Lower lobe of right lung (tissue), 2 donors: ENCODE data around the gene ZFYVE26. TPM values are rescaled to one million over a fixed set of nuclear protein-coding genes. Genes with fewer than 3 reads are reported as not detected.
"Not testable (repeated sequence)": the region's sequence is repeated elsewhere in the genome, so short reads cannot be mapped to it uniquely, and the experiment has no call there.

Experiments
- ATAC-seq, 2 donors: fragments of 200-7000 bp; cut with Tn5 transposase; one replicate each; pipeline ENCODE4 v1.9.1; 2020 to 2022; ENCODE audit warnings: mild to moderate bottlenecking in 2 of 2, moderate library complexity in 2 of 2
- DNase-seq: peaks from one replicate; pipeline ENCODE4 v3.0.0-alpha.2; 2020
- H3K27ac ChIP-seq: fragments of 200-600 bp; one replicate; pipeline ENCODE4 v1.8.0; 2022
- H3K27me3 ChIP-seq: fragments of 200-600 bp; one replicate; pipeline ENCODE4 v1.8.0; 2022; ENCODE audit warnings: low read depth
- H3K36me3 ChIP-seq: fragments of 200-600 bp; one replicate; pipeline ENCODE4 v1.8.0; 2022; ENCODE audit warnings: mild to moderate bottlenecking
- H3K4me1 ChIP-seq: fragments of 200-600 bp; one replicate; pipeline ENCODE4 v1.8.0; 2022
- H3K4me3 ChIP-seq: fragments of 200-600 bp; one replicate; pipeline ENCODE4 v1.8.0; 2022; ENCODE audit warnings: mild to moderate bottlenecking
- H3K9me3 ChIP-seq: fragments of 200-600 bp; one replicate; pipeline ENCODE4 v1.8.0; 2022
- intact Hi-C: fragments of 100-400 bp; cut with DNase I; formaldehyde crosslinking; loops from one replicate; pipeline ENCODE4 v1.11.0; 2022
- total RNA-seq: library from RNA; stranded (reverse); fragmentation: NEBNext Ultra II Directional; extraction: Animal tissue kit (Norgen Biotek cat#: 25700); gene quantifications from one replicate; pipeline ENCODE4 v1.2.1, GENCODE V29; 2021
- TF ChIP-seq, protein P1 (sequence below): fragments of 200-600 bp; IDR thresholded peaks from one replicate; pipeline ENCODE4 v1.8.0; 2022; ENCODE audit warnings: antibody characterized with exemption, mild to moderate bottlenecking
- donor health status: DM: no; HTN: yes; CAD: no; lungs with severe emphysema.

ZFYVE26 gene
- total RNA-seq, 1 donor from 2014 or later, result 56.7 TPM

DNA sequence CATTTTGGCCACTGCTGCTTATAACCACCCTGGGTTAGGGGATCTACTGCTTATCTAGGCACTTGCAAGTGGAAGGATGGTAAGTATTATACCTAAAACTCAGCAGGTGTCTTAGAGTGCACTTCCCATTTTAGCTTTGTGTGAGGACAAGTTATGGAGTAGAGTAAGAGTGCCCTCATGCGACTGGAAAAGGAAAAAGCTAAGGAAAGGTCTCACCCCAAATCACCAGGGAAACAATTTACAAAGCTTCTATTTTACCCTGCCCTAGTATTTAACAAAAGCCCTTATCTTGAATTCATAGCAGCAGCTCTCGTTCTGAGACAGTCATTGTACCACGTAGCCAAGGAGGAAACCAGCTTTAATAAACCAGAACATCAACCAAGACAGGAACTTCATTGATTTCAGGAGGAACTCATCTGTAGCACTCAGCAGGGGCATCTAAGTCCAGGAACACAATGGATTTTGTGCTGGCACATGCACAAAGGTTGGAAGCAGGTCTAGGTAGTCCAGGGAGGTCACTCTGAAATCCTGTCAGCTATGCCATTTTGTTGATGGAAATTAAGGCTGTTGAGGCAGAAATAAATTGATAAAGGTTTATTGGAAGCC is 111.8 kb downstream of the ZFYVE26 start:
- Histone ChIP-seq H3K27ac (no peak overlapping the region), H3K4me1 (no peaks in the 10 kb centered on the region), H3K4me3 (no peak overlapping the region), H3K36me3 (no peaks in the 10 kb centered on the region), H3K27me3 (no peaks in the 10 kb centered on the region), H3K9me3 (peaks cover under 1% of the 10 kb centered on the region)
- TF ChIP-seq, protein P1, sequence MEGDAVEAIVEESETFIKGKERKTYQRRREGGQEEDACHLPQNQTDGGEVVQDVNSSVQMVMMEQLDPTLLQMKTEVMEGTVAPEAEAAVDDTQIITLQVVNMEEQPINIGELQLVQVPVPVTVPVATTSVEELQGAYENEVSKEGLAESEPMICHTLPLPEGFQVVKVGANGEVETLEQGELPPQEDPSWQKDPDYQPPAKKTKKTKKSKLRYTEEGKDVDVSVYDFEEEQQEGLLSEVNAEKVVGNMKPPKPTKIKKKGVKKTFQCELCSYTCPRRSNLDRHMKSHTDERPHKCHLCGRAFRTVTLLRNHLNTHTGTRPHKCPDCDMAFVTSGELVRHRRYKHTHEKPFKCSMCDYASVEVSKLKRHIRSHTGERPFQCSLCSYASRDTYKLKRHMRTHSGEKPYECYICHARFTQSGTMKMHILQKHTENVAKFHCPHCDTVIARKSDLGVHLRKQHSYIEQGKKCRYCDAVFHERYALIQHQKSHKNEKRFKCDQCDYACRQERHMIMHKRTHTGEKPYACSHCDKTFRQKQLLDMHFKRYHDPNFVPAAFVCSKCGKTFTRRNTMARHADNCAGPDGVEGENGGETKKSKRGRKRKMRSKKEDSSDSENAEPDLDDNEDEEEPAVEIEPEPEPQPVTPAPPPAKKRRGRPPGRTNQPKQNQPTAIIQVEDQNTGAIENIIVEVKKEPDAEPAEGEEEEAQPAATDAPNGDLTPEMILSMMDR, result peak; percentile 69
- no peak for DNase-seq
- intact Hi-C loops, result loop anchor here (10.0 kb wide), 1 partner anchor 90 kb away; the partner anchor contains the start of gene ARG2
- peak; percentile 89 to 90 for ATAC-seq

DNA sequence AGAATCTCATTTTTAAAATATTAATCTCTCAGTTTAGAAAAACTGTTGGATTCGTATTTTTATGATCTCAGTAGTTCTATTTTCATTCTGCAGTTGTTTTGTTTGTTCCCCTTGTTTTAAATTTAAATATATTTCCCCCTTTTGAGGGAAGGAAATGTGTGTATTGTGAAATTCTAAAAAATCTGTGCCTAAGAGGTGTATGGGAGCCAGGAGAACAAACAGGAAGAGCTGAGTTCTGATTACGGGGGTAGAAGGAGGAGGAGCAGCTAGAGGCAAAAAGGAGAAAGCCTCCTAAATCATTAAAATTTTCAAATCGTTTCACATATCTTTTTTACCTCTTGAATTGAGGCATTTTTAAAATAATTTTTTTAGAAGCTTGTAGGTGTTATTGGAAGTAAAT is 112.4 kb downstream of the ZFYVE26 start:
- DNase-seq (no peak), ATAC-seq (peak in 1 of 2 donors; percentile 54)
- no peaks in the 10 kb centered on the region for H3K9me3 ChIP-seq
- no peaks in the 10 kb centered on the region for H3K27me3 ChIP-seq
- no peaks in the 10 kb centered on the region for H3K36me3 ChIP-seq
- intact Hi-C loops, result loop anchor here (10.0 kb wide), 1 partner anchor 89 kb away; the partner anchor contains the start of gene ARG2
- H3K4me3 ChIP-seq, result no peak overlapping the region
- no peak overlapping the region for H3K27ac ChIP-seq
- H3K4me1 ChIP-seq, result no peaks in the 10 kb centered on the region
- TF ChIP-seq, protein P1, result no peak

DNA sequence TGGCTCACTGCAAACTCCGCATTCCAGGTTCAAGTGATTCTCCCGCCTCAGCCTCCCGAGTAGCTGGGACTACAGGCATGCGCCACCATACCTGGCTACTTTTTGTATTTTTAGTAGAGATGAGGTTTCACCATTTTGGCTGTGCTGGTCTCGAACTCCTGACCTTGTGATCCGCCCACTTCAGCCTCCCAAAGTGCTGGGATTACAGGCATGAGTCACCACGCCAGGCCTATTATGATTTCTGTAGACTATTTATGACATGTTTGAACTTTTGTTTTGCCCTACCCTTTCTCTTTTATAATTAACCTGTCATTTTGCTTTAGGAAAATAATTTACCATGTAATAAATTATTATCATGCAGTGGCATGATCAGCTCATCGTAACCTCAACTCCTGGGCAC is 114.9 kb downstream of the ZFYVE26 start, which contains the start of gene RDH12:
Gene RDH12, plus strand, starts transcription at position 395 of the 400 bp plus-strand sequence. CDS start 20,757 bp downstream, outside the sequence.
- not testable (repeated sequence) for H3K4me1 ChIP-seq, ATAC-seq, H3K9me3 ChIP-seq, H3K4me3 ChIP-seq, DNase-seq, H3K36me3 ChIP-seq, H3K27me3 ChIP-seq, H3K27ac ChIP-seq
- intact Hi-C loops, result loop anchor here (10.0 kb wide), 1 partner anchor 87 kb away; the partner anchor contains the start of gene ARG2

DNA sequence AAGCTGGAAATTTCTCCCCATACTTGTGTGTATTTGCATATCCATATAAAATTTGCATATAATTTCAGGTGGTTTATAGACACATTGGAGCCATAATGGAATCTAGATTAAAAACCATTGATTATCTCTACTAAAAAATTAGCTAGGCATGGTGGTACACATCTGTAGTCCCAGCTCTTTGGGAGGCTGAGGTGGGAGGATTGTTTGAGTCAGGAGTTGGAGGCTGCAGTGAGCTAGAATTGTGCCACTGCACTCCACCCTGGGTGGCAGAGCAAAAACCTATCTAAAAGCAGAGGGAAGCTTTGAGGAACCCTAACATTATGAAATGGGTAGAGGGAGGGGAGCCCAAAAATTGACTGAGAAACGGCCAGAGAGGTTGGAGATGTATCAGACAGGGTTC is 118.2 kb downstream of the ZFYVE26 start:
- TF ChIP-seq, protein P1, result no peak
- H3K9me3 ChIP-seq, result no peaks in the 10 kb centered on the region
- intact Hi-C loops, result no loop called here
- no peak for DNase-seq
- no peaks in the 10 kb centered on the region for H3K27me3 ChIP-seq
- H3K4me3 ChIP-seq, result no peak overlapping the region
- H3K4me1 ChIP-seq, result peaks cover 12% of the 10 kb centered on the region
- H3K36me3 ChIP-seq, result no peaks in the 10 kb centered on the region
- no peak overlapping the region for H3K27ac ChIP-seq
- ATAC-seq, result no peak

DNA sequence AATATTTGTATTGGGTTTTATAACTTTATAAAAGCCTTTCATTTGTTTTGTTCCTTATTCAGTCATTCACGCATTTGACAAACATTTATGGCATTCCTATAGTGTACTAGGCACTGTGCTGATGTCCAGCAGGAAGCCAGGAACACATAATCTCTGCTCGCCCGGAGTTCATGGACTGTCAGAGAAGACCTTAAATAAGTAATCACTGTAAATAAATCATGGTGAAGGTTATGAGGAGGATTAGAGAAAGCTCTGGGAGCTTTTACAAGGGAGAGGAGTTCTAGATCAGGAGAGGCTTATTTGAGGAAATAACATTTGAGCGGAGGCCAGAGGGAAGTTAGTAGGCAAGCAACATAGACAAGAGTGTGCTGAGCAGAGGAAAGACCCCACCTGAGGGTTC is 119.4 kb downstream of the ZFYVE26 start:
- Histone ChIP-seq H3K4me3 (no peak overlapping the region), H3K4me1 (peaks cover 12% of the 10 kb centered on the region), H3K27me3 (no peaks in the 10 kb centered on the region), H3K27ac (no peak overlapping the region), H3K9me3 (no peaks in the 10 kb centered on the region), H3K36me3 (peaks cover 6% of the 10 kb centered on the region)
- DNase-seq (no peak), ATAC-seq (no peak)
- TF ChIP-seq, protein P1, result no peak
- intact Hi-C loops, result no loop called here

Other genes starting within 250 kb of the ZFYVE26 start
- gene PIGH, start 216.3 kb downstream of the ZFYVE26 start, total RNA-seq, result 17.2 TPM
- 0.77 TPM for gene ARG2, start 196.7 kb downstream of the ZFYVE26 start, total RNA-seq
- gene VTI1B, start 142.0 kb downstream of the ZFYVE26 start, total RNA-seq, result 108 TPM
- gene RDH11, start 120.8 kb downstream of the ZFYVE26 start, total RNA-seq, result 50.4 TPM
- gene RDH12, start 114.7 kb downstream of the ZFYVE26 start, total RNA-seq, result 0.38 TPM
- gene RAD51B, start 3.2 kb upstream of the ZFYVE26 start, total RNA-seq, result 22.2 TPM